CD4-positive, alpha-beta T cell treated with Interleukin-6 for 4 hours (primary cell): ENCODE results near the gene IGSF21.

Experiments used
- DNase-seq: peaks from one replicate; pipeline ENCODE4 v3.0.0-alpha.2; 2020; ENCODE audit warnings: mixed read lengths

Gene IGSF21

DNA sequence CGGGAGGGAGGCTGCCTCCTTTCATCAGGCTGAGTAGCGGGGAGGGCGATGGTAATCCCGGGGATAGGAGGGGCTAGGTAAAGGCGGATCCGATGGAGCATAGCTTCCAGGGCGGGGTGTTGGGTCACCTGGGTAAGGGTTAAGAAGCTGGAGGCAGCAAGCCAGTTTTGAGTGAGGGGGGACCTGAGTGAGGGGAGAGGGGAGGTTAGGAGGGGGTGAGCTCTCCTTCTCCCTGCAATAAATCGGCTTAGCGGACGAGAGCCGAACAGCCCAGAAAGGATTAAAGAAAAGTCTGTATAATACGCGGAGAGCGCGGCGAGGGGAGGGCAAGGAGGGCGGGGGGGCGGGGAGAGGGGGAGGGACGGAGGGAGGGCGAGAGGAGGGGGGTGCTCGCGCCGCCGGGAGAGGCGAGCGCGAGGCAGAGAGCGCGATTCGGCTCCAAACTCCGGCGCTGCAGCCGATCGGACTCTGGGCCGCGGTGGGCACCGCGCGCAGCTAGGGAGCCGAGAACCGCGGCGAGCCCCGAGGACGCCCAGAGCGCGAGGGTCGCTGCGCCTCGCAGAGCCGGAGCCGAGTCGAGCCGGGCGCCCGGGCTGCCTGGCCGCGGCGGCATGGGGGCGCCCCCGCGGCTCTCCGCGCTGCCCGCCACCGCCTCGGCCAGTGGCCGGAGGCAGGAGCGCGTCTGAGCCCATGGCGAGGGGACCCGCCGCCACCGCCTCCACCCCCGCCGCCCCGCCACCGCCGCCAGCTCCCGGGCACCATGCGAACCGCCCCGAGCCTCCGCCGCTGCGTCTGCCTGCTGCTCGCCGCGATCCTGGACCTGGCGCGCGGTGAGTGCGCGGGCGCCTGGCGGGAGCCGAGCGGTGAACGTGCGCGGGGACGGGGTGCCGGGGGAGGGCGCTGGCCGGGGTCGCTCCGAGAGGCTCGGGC, at the start of gene IGSF21:
Gene IGSF21 (plus strand): TSS at position 430 of the 930 bp plus-strand sequence. CDS start 331 bp downstream, at position 761.
- no peak for DNase-seq

DNA sequence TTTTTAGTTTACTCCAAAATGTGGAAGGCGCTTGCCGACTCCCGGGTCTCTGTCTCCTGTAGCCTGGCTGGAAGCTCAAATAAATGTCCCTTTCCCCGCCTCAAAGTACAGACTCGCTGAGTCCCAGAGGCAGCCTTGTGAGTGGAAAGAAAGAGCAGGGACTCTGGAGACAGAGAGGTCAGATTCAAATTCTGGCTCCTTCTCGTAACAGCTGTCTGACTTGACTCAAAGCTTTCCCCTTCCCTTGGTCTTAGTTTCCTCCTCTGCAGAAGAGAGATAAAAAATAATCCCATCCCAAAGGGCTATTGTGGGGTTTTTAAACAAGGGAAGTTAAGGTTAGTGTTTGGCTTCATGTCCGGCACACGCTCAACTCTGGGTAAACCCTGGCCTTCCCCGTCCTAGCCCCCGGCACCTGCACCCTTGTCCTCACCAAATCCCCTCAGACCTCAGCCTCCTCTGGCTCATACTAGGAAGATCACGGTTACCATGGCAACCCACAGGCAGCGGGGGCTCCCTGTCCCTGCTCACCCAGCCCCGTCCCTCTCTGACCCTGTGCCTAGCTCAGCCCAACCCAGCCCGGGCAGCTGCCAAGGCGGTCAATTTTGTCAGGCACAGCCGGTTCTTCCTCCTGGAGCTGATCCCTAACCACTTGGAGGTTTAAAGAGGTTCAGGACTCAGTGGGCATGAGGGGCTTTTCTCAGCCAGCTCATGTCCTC, 49.2 kb upstream of the IGSF21 start:
- no peak for DNase-seq

GRCh38 chr1:18058981-18059605, 48.5 kb upstream of the IGSF21 start:
- DNase-seq = no peak

GRCh38 chr1:18060366-18060765, 47.2 kb upstream of the IGSF21 start:
- no peak for DNase-seq

DNA sequence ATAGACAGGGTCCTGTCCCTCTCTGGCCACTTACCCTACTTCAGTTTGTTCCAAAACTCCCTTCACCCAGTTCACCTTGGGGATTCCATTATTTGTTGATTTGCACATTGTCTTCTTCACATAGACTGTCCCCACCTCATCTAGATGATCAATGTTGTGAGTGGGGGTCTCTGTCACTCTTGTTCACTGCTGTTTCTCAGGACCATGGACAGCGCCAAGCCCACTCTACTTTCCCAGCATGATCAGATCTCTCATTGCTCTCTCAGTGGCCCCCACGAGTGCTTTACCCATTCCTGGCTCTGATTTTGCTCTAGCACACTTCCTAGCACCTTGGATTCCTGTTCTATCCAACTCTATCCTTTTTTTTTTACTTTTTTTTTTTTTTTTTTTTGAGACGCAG, 45.4 kb upstream of the IGSF21 start:
- no peak for DNase-seq

GRCh38 chr1:18064534-18064933, 43.1 kb upstream of the IGSF21 start:
- DNase-seq = no peak

- no peak for DNase-seq
These were observed 41.0 kb upstream of the IGSF21 start for GRCh38 chr1:18066576-18066975.

DNA sequence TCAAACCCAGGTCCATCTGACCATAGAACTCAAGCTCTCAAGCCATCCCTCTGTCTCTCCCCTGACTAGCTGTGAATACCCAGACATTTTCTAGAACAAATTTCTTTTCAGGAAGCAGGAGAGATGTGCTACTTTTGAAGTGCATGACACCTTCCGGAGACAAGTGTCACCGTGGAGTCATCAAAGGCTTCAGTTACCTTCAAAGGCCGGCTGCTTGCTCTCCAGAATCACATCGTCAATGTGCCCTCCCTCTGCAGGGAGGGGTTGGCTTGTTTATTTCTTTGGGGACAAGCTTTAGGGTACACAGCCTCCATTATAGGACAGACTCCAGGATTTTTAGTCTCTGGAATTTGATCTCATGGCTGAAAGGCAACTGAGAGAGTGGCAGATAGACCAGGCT, 37.7 kb upstream of the IGSF21 start:
- DNase-seq = peak; percentile 48

- no peak for DNase-seq
These were observed 35.5 kb upstream of the IGSF21 start for GRCh38 chr1:18072066-18072465.

- no peak for DNase-seq
These were observed 34.4 kb upstream of the IGSF21 start for GRCh38 chr1:18073066-18073642.

- DNase-seq = no peak
These were observed 29.9 kb upstream of the IGSF21 start for GRCh38 chr1:18077657-18078215.

DNA sequence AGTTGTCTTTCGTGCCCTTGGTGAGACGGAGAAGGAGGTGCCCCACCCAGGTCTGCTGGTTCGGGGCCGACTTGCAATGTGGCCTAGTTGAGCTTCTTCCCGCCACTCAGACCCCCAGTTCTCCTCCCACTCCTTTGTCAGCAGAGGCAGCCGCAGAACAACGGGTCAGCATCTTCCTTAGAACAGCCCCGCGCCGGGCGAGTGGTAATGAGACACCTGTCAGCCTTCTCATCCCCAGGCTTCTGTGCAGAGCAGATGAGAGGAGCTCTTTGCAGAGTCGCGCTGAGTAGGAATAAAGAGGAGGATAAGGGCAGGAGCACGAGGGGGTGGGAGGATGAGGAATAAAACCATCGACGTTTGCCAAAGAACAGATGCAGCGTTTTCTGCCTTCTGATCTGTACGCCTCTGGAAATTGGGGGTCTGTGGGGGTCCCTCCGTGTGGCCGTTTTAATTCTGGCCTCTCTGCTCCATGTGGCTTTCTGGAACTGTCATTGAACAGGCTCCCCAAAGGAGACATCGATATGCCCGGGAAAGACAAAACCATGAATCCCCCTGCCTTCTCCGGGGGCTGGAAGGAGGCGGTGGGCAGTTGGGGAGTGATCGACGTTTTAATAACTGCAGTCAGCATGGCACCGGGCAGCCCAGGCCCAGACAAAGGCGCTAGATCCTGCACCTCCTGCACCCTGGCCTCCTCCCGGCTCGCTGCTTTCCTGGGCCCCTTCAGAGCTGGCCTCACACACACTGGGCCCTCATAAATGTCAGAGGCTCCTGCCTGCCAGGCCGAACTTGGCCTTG, 27.5 kb upstream of the IGSF21 start:
- no peak for DNase-seq

GRCh38 chr1:18085387-18086074, 22.1 kb upstream of the IGSF21 start:
- DNase-seq = no peak

DNA sequence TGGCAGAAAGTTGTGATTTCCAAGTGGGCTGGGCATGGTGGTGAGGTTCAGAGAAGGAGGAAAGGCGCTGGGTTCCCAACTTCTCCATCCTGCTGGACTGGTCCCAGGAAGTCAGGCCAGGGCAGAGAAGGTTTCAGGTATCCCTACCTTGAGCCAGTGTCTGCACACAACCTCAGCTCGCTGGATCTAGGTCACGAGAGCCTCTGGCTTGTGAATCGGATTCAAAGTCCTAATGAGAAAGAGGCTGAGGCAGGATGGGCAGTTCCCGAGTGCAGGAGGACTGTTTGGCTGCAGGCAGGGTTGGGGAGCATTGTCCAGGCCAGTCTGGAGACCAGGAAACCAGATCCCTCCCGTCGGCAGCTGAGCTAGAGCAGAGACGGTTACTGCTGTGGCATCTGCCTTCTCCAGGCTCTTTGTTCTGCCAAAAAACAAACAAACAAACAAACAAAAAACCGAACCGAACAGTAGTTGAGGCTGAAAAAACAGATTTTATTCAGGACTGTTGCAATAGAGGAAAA, 19.5 kb upstream of the IGSF21 start:
- DNase-seq = no peak

- DNase-seq = no peak
These were observed 18.1 kb upstream of the IGSF21 start for GRCh38 chr1:18089488-18089887.

DNA sequence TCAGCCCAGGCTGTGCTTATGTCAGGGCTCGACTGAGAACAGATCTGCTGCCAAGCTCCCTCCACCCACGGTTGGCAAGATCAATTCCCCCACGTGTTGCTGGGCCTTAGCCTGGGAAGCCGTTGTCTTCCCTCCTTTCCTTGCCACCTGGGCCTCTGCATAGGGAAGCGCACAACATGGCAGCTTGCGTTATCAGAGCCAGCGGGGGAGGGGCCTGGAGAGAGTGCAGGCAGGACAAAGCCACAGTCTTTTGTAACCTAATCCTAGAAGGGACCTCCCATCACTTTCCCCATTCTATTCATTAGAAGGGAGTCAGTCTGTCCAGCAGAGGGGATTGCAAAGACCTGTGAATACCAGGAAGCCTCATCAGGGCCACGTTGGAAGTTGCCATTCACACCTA, 17.0 kb upstream of the IGSF21 start:
- DNase-seq = no peak

GRCh38 chr1:18091660-18092446, 15.7 kb upstream of the IGSF21 start:
- no peak for DNase-seq

DNA sequence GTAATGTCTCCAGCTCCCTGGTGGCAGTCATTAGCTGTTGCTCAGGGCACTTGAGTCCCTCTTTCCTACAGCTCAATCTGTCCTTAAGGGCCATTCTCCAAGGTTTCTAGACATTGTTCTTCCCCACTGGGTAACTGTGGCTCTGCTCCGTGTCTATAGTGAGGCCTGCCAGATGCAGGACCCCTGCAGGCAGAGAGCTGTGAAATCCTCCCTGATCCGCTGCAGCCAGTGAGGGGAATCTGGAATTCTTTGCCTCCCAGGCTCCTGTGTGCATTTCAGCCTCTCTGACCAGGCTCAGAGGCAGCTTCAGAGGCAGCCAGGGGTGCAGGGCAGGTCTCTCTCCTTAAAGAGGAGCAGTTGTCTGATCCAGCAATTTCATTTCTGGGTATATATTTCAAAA, 14.4 kb upstream of the IGSF21 start:
- no peak for DNase-seq

- no peak for DNase-seq
These were observed 14.0 kb upstream of the IGSF21 start for GRCh38 chr1:18093646-18094045.

GRCh38 chr1:18094096-18094495, 13.5 kb upstream of the IGSF21 start:
- DNase-seq = no peak
